HG03565 (cell line): ENCODE data around the gene MYL5.
"Not testable (repeated sequence)": the region's sequence is repeated elsewhere in the genome, so short reads cannot be mapped to it uniquely, and the experiment has no call there.

Experiments used
- ATAC-seq: cut with Tn5 transposase; IDR thresholded peaks from one replicate; pipeline ENCODE4 v1.9.1; 2021; ENCODE audit warnings: mild to moderate bottlenecking, moderate library complexity; ENCODE audit not compliant: unreplicated experiment

MYL5 gene

DNA sequence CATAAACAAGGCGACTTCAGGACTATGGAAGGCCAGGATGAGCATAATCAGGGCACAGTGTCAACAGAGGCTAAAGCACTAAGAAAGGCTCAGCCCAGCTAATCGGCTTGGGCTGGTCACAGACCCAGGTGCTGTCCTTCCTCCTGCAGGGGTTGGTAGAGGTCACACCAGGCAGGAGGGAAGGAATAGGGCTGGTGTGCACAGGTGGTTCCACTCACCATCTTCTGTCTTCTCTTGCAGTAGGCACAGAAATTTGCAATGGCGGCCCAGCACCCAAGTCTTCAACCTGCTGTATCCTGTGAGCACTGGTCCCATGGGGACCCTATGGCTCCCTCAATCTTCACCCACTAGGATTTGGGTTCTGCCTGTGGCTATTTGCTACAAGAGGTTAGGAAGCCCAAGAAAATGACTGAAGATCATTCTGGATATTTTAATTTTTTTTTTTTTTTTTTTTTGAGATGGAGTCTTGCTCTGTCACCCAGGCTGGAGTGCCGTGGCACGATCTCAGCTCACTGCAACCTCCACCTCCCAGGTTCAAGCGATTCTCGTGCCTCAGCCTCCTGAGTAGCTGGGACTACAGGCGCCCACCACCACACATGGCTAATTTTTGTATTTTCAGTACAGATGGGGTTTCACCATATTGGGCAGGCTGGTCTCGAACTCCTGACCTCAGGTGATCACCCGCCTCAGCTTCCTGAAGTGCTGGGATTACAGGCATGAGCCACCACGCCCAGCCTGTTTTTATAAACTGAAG lies 4.4 kb upstream of the MYL5 start:
- ATAC-seq: not testable (repeated sequence)

- no peak for ATAC-seq
Measured at GRCh38 chr4:671769-672168, 2.6 kb upstream of the MYL5 start.

DNA sequence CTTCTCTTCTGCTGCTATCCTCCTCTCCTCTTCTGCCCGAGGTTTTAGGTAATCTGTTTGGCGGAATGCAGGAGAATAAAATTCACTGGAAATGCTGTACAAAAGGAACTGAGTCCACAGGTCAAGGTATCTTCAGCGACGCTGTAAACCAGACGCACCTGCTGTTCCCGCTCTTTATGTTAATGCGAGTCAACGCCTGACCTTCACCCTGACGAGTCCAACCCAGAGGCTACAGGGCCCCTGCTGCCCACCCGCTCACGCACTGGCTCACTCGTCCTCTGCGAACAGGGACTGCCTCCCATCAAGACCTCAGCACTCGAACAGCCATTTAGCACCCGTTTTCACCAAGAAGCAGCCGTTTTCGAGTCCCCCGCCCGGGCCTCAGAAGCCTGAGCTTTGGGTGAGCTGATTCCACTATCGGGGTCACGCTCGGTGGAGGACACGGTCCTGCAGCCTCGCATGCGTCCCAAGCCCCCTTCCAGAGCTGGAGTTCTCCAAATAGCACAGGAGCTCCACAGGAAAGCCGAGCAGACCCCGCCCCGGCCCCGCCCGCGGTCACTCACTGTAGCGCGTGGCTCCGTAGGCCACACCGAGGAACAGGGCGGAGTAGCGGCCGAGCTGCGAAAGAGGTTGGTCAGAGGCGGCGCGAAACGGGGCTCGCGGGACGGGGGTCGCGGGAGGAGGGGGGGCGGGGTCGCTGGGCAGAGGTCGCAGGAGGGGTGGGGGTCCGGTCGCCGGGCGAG lies 822 bp upstream of the MYL5 start:
- ATAC-seq: no peak

- ATAC-seq: no peak
Measured at GRCh38 chr4:675036-675882, 917 bp downstream of the MYL5 start.

DNA sequence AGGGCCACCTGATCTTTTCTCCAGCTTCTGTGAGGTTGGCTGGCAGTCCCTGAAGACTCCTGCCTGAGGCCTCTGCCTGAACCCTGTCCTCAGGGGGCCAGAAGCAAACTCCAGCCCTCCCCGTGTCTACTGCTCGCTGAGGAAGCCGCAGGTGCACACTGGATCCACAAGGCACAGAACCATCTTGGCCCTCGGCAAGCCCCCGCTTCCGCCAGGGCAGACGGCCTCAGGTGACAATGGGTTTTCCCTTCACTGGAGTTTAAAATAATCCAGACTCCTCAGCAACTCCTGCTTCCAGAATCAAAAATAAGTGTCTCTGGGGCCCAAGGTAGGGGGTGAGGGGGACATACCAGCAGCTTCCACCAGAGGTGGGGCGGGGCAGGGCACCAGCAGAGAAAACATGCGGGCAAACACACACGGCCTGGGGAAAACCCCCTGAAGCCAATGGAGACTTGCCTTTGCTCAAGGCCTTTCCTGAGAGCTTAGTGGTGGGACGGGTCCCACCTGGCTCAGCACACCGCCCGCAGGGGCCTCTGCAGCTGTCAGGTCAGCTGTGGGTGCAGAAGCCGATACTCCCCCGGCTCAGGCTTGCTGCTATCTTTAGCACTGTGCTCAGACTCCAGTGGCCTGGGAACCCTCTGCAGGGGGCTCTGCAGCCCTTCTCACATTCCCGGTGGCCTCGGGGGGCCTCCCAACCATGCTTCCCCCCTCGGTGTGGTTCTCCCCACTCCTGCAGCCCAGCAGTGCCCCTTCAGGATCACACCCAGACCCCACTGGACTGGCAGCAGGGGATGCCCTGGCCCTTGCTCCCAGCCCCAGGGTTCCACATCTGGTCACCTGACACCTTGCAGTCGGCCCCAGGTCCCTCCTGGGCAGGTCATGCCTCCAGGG lies 1.9 kb downstream of the MYL5 start:
- ATAC-seq: no peak

DNA sequence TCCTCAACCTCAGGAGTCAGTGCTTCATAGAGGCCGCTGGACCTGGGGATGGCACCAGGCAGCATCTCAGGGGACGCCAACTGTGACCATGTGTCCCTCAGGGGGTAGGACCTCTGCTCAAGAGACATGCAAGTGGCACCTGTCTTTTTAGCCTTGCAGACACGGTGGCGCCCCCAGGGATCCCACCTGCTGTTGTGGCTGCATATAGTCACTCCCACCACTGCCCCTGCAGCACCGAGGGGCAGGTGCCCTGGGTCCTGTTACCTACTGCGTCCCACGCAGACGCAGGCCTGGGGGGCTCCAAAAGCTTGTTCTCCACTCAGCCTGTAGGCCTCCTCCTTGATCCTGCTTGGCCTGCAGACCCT lies 2.5 kb downstream of the MYL5 start:
- ATAC-seq: no peak

DNA sequence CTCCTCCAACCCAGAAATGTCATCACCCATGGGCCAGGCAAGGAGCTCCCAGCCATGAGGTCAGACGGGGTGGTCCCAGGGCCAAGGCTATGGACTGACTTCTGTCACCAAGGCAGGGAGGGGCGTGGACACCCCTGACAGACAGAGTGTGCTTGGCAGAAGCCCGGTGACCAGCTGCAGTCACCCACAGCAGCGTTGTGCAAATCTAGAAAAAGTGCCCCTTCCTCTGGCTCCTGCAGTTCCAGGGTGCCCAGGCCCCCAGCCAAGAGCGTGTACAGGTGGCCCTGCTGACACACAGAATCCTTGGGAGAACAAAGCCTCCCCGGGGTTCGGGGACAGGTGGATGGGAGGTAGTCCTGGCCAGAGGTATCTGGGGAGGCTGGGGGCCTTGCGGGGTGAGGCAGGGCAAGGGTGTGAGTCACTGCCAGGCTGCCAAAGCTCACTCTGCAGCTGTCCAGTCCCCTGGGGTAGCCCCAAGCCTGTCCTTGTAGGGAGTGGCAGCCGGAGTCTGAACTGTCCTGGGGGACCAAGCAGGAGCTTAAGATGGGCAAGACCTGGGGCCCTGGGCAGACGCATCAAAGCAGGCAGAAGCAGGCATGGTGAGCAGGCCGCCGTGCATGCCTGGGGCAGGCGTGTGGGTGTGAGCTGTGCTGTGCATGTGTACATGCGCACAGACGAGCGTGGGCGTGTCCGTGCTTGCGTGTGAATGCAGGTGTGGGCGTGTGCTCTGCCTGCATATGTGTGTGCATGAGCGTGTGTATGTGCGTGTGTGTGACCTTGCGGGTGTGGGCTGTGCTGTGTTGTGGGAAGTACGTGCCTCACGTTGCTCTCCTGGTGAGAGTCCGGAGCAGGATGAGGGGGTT lies 3.3 kb downstream of the MYL5 start:
- ATAC-seq: no peak

DNA sequence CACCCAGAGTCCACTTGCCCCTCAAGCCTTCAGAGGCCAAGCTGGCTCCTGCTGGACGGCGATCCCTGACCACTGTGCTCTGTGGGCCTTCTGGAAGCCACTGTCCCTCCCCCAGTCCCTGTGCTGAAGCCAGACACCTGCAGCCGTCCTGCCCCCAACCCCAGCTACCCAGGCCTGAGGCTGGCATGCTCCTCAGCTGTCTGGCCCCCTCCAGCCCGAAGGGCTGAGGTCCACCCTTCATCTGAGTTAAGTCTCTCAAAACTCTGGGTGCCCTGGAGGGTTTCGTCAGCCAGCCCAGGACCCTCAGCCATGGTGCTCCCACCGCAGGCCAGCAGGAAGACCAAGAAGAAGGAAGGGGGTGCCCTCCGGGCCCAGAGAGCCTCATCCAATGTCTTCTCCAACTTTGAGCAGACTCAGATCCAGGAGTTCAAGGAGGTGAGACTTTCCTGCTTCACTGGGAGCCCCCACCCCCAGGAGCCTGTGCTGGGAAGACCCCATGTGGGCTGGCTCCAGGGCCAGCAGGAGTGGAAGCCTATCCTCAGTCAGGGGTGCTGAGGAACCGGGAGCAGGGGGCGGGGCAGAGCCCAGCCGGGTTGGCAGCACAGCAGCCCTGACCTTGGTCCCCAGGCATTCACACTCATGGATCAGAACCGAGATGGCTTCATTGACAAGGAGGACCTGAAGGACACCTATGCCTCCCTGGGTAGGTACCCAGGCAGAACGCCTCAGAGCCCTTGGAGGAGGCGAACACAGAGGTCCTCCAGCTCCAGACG lies 4.2 kb downstream of the MYL5 start:
- ATAC-seq: no peak

GRCh38 chr4:679104-679481 lies 4.8 kb downstream of the MYL5 start:
- ATAC-seq: no peak

DNA sequence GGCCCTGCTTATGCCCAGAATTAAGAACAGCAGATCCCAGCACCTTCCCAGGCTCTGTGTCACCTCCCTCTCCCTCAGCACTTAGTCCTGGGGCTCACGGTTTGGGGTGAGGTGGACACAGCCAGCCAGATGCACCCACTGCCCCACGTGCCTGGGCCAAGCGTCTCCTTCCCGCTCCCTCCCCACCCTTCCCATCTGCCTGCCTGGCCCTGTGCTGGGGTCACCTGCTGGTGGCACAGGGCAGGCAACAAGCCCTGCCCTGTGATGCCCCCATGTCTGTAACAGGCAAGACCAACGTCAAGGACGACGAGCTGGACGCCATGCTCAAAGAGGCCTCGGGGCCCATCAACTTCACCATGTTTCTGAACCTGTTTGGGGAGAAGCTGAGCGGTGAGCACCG lies 5.3 kb downstream of the MYL5 start:
- ATAC-seq: no peak

GRCh38 chr4:680091-680490 lies 5.7 kb downstream of the MYL5 start:
- ATAC-seq: no peak

DNA sequence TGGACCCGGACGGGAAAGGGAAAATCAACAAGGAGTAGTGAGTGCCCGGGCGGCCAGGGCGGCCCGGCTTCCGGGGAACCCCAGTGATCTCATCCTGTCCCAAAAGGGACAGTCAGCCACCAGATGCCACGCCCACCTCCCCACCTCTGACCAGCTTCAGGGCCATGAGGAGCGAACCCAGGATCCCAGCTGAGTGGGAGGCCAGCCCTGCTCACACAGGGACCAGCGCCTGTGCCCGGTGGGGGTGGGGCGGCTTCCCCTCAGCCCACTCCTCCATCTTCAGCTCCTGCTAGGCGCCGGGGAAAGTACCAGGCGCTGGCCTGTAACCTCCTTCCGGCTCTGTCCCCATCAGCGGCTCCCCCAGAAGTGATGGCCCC lies 6.2 kb downstream of the MYL5 start:
- ATAC-seq: no peak

DNA sequence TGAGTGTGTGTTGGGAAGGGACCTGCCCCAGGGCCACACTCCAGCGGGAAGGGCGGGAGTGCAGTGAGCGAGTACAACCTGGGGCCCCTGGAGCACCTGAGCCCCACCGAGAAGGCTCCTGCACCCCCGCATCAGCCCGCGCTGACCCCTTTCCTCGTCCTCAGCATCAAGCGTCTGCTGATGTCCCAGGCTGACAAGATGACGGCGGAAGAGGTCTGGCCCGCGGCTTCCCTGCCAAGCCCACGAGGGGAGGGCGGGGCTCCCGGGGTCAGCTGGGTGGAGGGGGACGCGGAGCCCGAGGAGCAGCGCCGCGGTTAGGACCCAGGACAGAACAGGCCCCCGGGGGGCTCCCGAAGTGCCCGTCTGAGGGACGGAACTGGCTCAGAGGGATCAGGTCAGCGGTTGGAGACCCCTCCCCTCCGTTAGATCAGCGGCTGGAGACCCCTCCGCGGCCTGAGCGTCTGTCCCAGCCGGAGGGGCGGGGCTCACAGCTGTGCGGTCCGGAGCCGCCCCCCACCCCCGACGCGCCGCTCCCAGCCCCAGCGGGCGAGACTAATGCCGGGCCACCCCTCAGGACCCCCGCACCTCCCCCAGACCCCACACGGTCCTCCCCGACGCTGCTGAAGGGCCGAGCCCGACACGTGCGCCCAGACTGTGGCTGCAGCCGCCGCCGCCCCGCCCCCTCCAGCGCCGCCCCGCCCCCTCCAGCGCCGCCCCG lies 6.7 kb downstream of the MYL5 start:
- ATAC-seq: no peak

- ATAC-seq: no peak
Measured at GRCh38 chr4:681736-682451, 7.6 kb downstream of the MYL5 start.

GRCh38 chr4:682490-683172 lies 8.3 kb downstream of the MYL5 start:
- ATAC-seq: no peak

DNA sequence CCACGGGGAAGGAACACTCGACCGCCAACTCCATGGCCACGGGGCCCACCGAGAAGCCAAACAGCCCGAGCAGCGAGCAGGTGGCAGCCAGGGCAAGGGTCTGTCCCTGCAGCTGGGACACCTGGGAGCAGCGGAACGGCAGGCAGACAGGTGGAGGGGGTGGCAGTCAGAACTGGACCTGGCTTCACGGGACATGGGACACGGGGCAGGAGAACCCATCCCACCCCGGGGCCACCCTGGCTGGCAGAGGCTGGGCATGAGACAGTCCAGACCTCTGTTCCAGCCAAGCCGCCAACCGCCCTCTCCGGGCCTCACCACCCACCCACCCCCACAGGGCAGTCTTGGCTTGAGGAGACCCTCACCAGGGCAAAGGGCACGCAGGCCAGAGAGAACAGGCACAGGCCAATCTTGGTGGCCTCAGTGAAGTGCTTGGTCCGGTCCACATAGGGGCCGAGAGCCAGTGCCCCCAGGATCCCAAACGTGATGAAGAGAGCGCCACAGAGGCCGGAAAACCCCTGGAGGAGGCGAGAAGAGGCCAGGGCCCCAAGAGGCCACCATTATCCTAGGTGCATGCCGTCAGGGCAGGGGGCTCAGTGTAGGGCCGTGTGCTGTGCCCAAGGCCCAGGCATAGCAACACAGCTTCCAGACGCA lies 9.0 kb downstream of the MYL5 start:
- no peak for ATAC-seq
